Measurements from ENCODE around the gene LCE2C.

LCE2C gene

DNA sequence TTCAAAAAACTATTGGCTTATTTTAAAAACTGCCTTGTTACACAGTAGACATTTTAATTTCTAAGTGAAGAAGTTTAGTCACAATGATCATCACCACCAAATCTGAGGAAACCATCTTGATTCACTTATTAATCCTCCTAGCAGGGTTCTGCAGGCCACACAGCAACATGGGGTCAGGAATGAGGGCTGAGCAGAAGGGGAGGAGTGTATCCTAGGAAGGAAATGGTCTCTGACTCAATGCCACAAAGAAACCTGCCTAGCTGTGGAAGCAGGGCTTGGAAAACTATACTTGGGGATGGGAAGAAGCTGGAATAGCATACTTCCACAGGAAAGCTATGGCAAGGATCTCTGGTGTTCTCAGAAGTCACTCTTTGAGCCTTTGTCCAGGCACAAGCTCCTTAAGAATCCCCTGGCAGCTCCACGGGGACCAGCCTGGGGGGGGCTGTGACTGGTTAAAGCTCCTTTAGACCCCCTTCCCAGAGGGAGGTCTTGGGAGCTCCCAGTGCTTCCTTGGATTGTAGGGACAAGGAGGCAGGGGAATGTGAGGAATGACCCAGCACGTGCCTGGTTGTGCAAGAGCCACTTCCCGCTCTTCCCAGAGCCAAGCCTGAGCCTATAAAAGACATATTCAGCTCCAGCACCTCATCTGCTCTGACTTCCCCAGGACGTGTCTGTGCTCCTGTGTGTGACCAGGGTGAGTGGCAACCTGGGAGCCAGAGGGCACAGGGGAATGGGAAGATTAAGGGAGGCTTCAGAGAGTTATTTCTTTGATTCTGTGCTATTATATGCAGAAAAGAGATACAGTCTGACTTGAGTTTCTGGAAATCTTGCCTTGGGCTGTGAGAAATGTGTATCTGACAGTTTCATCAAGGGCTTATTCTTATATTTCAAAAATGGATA is 22.9 kb downstream of the LCE2C start, which contains the start of gene LCE2A:
TSS of gene LCE2A (plus strand) at position 645 of the 900 bp plus-strand sequence. CDS start 557 bp downstream, outside the sequence.
- DNase-seq (ENCODE audit: low read depth), result no peak

GRCh38 chr1:152699746-152700145 is 24.7 kb downstream of the LCE2C start:
- no peak overlapping the region for H3K4me3 ChIP-seq (ENCODE audit: low read depth, low read length)
- DNase-seq (ENCODE audit: low read depth), result no peak
- TF ChIP-seq POLR2A (IDR thresholded peaks at IDR 0.05; ENCODE audit: extremely low read depth, insufficient read length), result no peak
- no peak for TF ChIP-seq CTCF (IDR thresholded peaks at IDR 0.05; ENCODE audit: low read depth, low read length)
- TF ChIP-seq MAX (IDR thresholded peaks at IDR 0.05; ENCODE audit: low read depth, low read length), result no peak
- TF ChIP-seq MYC (IDR thresholded peaks at IDR 0.05; ENCODE audit: low read depth, low read length), result no peak

More for the DNA sequence above, 22.9 kb downstream of the LCE2C start, which contains the start of gene LCE2A:
- TF ChIP-seq CTCF (IDR thresholded peaks at IDR 0.05; ENCODE audit: low read depth, low read length), result no peak
- TF ChIP-seq MAX (IDR thresholded peaks at IDR 0.05; ENCODE audit: low read depth, low read length), result no peak
- TF ChIP-seq POLR2A (IDR thresholded peaks at IDR 0.05; ENCODE audit: extremely low read depth, insufficient read length), result no peak
- TF ChIP-seq MYC (IDR thresholded peaks at IDR 0.05; ENCODE audit: low read depth, low read length), result no peak
- H3K4me3 ChIP-seq (ENCODE audit: low read depth, low read length), result no peak within 1 kb of the TSS

GRCh38 chr1:152707860-152708259 is 32.8 kb downstream of the LCE2C start, which contains the start of gene LCE4A:
Gene LCE4A, plus strand, starts transcription at chr1:152708160. Its CDS starts 916 bp downstream, at chr1:152709076.
- no peak for DNase-seq (ENCODE audit: low read depth)

DNA sequence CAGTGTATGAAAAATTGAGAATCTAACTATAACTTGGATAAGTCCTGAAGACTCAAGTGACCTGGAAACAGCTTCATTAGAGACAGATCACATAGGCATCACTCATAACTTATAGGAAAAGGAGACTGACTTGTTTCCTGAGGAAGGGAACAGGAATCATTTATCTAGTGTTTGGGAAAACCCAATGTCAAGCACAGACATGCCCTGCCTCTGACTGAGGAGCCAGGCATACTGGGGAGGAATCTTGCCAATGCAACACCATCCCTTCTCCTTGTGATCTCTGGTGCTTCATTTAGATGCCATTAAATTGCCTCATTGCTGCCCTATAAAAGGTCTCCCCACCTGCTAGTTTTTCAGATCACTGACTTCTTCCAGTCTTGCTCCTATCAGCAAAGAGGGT is 43.2 kb downstream of the LCE2C start:
- no peak for DNase-seq (ENCODE audit: low read depth)
- no peak overlapping the region for H3K4me3 ChIP-seq (ENCODE audit: low read depth, low read length)
- no peak for TF ChIP-seq MAX (IDR thresholded peaks at IDR 0.05; ENCODE audit: low read depth, low read length)
- TF ChIP-seq MYC (IDR thresholded peaks at IDR 0.05; ENCODE audit: low read depth, low read length), result no peak
- no peak for TF ChIP-seq POLR2A (IDR thresholded peaks at IDR 0.05; ENCODE audit: extremely low read depth, insufficient read length)
- no peak for TF ChIP-seq CTCF (IDR thresholded peaks at IDR 0.05; ENCODE audit: low read depth, low read length)

More at GRCh38 chr1:152707860-152708259, 32.8 kb downstream of the LCE2C start, which contains the start of gene LCE4A:
- H3K4me3 ChIP-seq (ENCODE audit: low read depth, low read length), result no peak within 1 kb of the TSS
- TF ChIP-seq MYC (IDR thresholded peaks at IDR 0.05; ENCODE audit: low read depth, low read length), result no peak
- TF ChIP-seq MAX (IDR thresholded peaks at IDR 0.05; ENCODE audit: low read depth, low read length), result no peak
- TF ChIP-seq POLR2A (IDR thresholded peaks at IDR 0.05; ENCODE audit: extremely low read depth, insufficient read length), result no peak
- TF ChIP-seq CTCF (IDR thresholded peaks at IDR 0.05; ENCODE audit: low read depth, low read length), result no peak

DNA sequence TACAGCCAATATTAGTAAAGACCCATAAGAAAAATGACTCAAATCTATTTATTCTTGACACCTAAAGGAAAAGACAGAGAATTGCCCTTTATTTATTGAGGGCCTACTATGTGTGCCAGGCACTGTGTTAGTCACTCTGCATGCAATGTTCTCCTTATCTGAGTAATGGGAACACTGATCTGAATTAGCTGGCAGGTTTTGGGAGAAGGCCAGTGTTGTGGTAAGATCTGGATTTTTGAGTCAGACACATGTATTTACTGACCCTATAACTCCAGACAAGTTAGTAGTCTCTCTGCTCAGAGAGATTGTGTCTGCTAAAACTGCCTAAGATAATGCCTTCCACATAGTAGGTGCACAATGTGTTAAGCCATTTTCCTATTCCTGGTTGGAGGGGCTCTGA is 50.2 kb downstream of the LCE2C start:
- H3K4me3 ChIP-seq (ENCODE audit: low read depth, low read length), result no peak overlapping the region
- no peak for DNase-seq (ENCODE audit: low read depth)
- no peak for TF ChIP-seq POLR2A (IDR thresholded peaks at IDR 0.05; ENCODE audit: extremely low read depth, insufficient read length)

All from NB4 (cell line).